K562 (cell line): ENCODE data around the gene LIPI.

Source experiments
- FOSL1 ChIP-seq: fragments of 200-800 bp; sonication (Bioruptor generic); conservative IDR thresholded peaks from 2 replicates; pipeline ENCODE4 v1.6.1; 2016; ENCODE audit warnings: missing genetic modification characterization, missing compliant biosample characterization
- FOXJ3 ChIP-seq: sonication (generic); formaldehyde crosslinking; IDR thresholded peaks from 2 replicates; pipeline ENCODE4 v1.4.0; 2020; ENCODE audit warnings: mild to moderate bottlenecking, missing genetic modification reagents
- POLR2A ChIP-seq: fragments of 450-650 bp; conservative IDR thresholded peaks from 2 replicates; pipeline ENCODE4 v1.6.1; 2016
- ZNF561 ChIP-seq: fragments of 450-650 bp; formaldehyde crosslinking; conservative IDR thresholded peaks from 2 replicates; pipeline ENCODE4 v1.4.0; 2020; ENCODE audit warnings: mild to moderate bottlenecking, moderate library complexity
- TF ChIP-seq, protein P1 (sequence below), 2 experiments: fragments of 450-650 bp; formaldehyde crosslinking in 1 of 2; IDR thresholded peaks; 2 replicates each; pipeline versions ENCODE4 v1.4.0 to v1.6.1; 2014 to 2020; ENCODE audit warnings: mild to moderate bottlenecking in 2 of 2, borderline replicate concordance in 1 of 2, low read depth in 1 of 2
- TF ChIP-seq, protein P2 (sequence below), 3 experiments: IDR thresholded peaks in 2 of 3; conservative IDR thresholded peaks in 1 of 3; 2 replicates each; pipeline ENCODE4 v1.5.1; 2011 to 2012; ENCODE audit warnings: low read length in 3 of 3, mild to moderate bottlenecking in 3 of 3, control low read depth in 2 of 3, improper control_type of control experiment in 1 of 3, inconsistent platforms in 1 of 3, low read depth in 1 of 3, mixed read lengths in 1 of 3, moderate library complexity in 1 of 3; ENCODE audit not compliant: insufficient read depth in 2 of 3

DNA sequence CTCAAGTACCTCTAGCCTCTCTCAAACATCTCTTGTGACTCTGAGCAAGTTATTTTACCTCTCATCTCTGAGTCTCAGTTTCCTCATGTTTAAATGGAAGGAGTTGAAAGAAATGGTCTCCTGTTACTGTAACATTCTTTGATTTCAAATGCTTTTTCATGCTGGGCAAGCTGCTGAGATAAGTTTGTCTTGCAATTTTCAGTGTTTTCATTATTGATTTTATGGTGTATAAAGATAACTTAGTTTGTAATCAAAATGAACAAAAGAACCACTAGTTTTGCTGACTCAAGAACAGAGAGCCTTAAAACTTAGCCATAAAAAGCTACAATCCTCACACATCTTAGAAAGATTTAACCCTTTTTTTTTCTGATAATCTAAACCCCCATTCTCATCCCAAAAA lies 4.5 kb downstream of the LIPI start:
- TF ChIP-seq, protein P1, sequence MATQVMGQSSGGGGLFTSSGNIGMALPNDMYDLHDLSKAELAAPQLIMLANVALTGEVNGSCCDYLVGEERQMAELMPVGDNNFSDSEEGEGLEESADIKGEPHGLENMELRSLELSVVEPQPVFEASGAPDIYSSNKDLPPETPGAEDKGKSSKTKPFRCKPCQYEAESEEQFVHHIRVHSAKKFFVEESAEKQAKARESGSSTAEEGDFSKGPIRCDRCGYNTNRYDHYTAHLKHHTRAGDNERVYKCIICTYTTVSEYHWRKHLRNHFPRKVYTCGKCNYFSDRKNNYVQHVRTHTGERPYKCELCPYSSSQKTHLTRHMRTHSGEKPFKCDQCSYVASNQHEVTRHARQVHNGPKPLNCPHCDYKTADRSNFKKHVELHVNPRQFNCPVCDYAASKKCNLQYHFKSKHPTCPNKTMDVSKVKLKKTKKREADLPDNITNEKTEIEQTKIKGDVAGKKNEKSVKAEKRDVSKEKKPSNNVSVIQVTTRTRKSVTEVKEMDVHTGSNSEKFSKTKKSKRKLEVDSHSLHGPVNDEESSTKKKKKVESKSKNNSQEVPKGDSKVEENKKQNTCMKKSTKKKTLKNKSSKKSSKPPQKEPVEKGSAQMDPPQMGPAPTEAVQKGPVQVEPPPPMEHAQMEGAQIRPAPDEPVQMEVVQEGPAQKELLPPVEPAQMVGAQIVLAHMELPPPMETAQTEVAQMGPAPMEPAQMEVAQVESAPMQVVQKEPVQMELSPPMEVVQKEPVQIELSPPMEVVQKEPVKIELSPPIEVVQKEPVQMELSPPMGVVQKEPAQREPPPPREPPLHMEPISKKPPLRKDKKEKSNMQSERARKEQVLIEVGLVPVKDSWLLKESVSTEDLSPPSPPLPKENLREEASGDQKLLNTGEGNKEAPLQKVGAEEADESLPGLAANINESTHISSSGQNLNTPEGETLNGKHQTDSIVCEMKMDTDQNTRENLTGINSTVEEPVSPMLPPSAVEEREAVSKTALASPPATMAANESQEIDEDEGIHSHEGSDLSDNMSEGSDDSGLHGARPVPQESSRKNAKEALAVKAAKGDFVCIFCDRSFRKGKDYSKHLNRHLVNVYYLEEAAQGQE (IDR thresholded peaks at IDR 0.05; ENCODE audit: borderline replicate concordance), result no peak
- TF ChIP-seq, protein P1 (CRISPR knock-in tag; IDR thresholded peaks at IDR 0.05; ENCODE audit: low read depth), result no peak
- TF ChIP-seq, protein P2, sequence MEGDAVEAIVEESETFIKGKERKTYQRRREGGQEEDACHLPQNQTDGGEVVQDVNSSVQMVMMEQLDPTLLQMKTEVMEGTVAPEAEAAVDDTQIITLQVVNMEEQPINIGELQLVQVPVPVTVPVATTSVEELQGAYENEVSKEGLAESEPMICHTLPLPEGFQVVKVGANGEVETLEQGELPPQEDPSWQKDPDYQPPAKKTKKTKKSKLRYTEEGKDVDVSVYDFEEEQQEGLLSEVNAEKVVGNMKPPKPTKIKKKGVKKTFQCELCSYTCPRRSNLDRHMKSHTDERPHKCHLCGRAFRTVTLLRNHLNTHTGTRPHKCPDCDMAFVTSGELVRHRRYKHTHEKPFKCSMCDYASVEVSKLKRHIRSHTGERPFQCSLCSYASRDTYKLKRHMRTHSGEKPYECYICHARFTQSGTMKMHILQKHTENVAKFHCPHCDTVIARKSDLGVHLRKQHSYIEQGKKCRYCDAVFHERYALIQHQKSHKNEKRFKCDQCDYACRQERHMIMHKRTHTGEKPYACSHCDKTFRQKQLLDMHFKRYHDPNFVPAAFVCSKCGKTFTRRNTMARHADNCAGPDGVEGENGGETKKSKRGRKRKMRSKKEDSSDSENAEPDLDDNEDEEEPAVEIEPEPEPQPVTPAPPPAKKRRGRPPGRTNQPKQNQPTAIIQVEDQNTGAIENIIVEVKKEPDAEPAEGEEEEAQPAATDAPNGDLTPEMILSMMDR (IDR thresholded peaks at IDR 0.05 in 2 of 3, conservative IDR thresholded peaks at IDR 0.05 in 1 of 3; ENCODE audit: insufficient read depth in 2 of 3, low read depth in 1 of 3, low read length in 3 of 3), result no peak
- no peak for TF ChIP-seq ZNF561 (CRISPR knock-in tag)
- TF ChIP-seq FOSL1 (tag), result no peak
- TF ChIP-seq FOXJ3, result no peak
- TF ChIP-seq POLR2A, result no peak
